ENCODE data around the gene MSRB3. TPM values are rescaled to one million over a fixed set of nuclear protein-coding genes. Genes with fewer than 3 reads are reported as not detected.
"Not testable (repeated sequence)": the region's sequence is repeated elsewhere in the genome, so short reads cannot be mapped to it uniquely, and the experiment has no call there.

MSRB3 gene
- total RNA-seq, 2 donors from 2014 or later, result 3.5 to 29.6 TPM

- no peak for DNase-seq
- intact Hi-C loops (cut with DNase I), result no loop called here
- H3K27ac ChIP-seq, result no peak overlapping the region
- TF ChIP-seq, protein P1, sequence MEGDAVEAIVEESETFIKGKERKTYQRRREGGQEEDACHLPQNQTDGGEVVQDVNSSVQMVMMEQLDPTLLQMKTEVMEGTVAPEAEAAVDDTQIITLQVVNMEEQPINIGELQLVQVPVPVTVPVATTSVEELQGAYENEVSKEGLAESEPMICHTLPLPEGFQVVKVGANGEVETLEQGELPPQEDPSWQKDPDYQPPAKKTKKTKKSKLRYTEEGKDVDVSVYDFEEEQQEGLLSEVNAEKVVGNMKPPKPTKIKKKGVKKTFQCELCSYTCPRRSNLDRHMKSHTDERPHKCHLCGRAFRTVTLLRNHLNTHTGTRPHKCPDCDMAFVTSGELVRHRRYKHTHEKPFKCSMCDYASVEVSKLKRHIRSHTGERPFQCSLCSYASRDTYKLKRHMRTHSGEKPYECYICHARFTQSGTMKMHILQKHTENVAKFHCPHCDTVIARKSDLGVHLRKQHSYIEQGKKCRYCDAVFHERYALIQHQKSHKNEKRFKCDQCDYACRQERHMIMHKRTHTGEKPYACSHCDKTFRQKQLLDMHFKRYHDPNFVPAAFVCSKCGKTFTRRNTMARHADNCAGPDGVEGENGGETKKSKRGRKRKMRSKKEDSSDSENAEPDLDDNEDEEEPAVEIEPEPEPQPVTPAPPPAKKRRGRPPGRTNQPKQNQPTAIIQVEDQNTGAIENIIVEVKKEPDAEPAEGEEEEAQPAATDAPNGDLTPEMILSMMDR (IDR thresholded peaks at IDR 0.05), result no peak
- H3K4me1 ChIP-seq, result no peaks in the 10 kb centered on the region
- no peaks in the 10 kb centered on the region for H3K27me3 ChIP-seq
- H3K9me3 ChIP-seq, result no peaks in the 10 kb centered on the region
- no peaks in the 10 kb centered on the region for H3K36me3 ChIP-seq
- H3K4me3 ChIP-seq, result no peak overlapping the region
- no peak overlapping the region for H3K9ac ChIP-seq (ENCODE audit: low read depth in 2 of 2, low read length in 2 of 2)
These were observed 175.8 kb downstream of the MSRB3 start for GRCh38 chr12:65454115-65454787.

- H3K4me1 ChIP-seq; H3K9me3 ChIP-seq; H3K4me3 ChIP-seq; DNase-seq; H3K27me3 ChIP-seq; H3K27ac ChIP-seq; H3K9ac ChIP-seq (ENCODE audit: low read depth in 2 of 2, low read length in 2 of 2); H3K36me3 ChIP-seq; intact Hi-C loops (cut with DNase I): not testable (repeated sequence)
These were observed 178.9 kb downstream of the MSRB3 start for GRCh38 chr12:65457341-65457740.

- TF ChIP-seq, protein P1 (IDR thresholded peaks at IDR 0.05), result no peak
- intact Hi-C loops (cut with DNase I), result no loop called here
- Histone ChIP-seq H3K36me3 (no peaks in the 10 kb centered on the region), H3K4me1 (no peaks in the 10 kb centered on the region), H3K27ac (no peak overlapping the region), H3K27me3 (no peaks in the 10 kb centered on the region), H3K9ac (ENCODE audit: low read depth in 2 of 2, low read length in 2 of 2) (no peak overlapping the region), H3K4me3 (no peak overlapping the region), H3K9me3 (no peaks in the 10 kb centered on the region)
- DNase-seq, result no peak
These were observed 180.2 kb downstream of the MSRB3 start for GRCh38 chr12:65458718-65459117.

DNA sequence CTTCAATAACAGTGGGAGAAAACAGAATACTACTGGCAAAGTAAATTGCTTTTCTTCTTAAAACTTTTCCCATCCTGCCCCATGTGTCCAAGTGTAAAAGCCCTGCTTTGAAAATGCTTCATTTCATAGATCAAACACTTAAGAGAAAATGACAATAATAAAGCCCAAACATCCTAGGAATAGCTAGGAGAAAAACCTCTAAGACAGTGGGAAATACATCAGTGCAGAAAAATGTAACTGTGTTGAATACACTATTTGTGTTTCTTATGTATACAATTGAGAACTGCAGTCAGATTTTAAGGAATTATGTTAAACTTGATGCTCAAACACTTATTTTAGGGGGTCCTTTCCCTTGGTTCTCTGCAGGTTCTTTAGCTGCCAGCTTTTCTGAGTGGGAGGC is 181.1 kb downstream of the MSRB3 start:
- no peaks in the 10 kb centered on the region for H3K36me3 ChIP-seq
- TF ChIP-seq, protein P1 (IDR thresholded peaks at IDR 0.05), result no peak

DNA sequence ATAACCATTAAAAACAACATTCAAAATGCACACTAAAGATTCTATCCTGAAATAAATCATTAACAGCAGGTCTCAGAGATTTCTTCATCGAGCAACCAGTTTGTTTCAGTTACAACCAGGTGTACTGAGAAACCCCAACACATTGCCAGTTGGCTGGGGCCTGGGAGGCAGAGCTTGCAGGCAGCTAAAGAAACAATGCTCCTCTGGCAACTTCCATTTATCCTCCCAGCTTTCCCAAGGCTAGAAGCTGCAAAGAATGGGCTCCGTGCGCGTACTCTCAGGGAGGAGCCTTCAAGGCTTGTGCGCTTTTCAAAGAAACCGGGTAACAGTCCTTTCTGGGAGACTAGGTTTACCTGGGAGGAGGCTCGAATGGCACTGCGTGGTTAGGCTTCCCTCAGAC is 181.6 kb downstream of the MSRB3 start:
- no peak overlapping the region for H3K9ac ChIP-seq (ENCODE audit: low read depth in 2 of 2, low read length in 2 of 2)
- H3K27me3 ChIP-seq, result no peaks in the 10 kb centered on the region
- H3K36me3 ChIP-seq, result no peaks in the 10 kb centered on the region
- no peak overlapping the region for H3K4me3 ChIP-seq
- H3K27ac ChIP-seq, result no peak overlapping the region
- intact Hi-C loops (cut with DNase I), result no loop called here
- TF ChIP-seq, protein P1 (IDR thresholded peaks at IDR 0.05), result no peak
- no peaks in the 10 kb centered on the region for H3K9me3 ChIP-seq
- H3K4me1 ChIP-seq, result no peaks in the 10 kb centered on the region
- DNase-seq, result no peak

More for the DNA sequence above, 181.1 kb downstream of the MSRB3 start:
- intact Hi-C loops (cut with DNase I), result no loop called here
- Histone ChIP-seq H3K27me3 (no peaks in the 10 kb centered on the region), H3K9me3 (no peaks in the 10 kb centered on the region), H3K27ac (no peak overlapping the region), H3K4me1 (no peaks in the 10 kb centered on the region), H3K9ac (ENCODE audit: low read depth in 2 of 2, low read length in 2 of 2) (no peak overlapping the region), H3K4me3 (no peak overlapping the region)
- DNase-seq, result no peak

DNA sequence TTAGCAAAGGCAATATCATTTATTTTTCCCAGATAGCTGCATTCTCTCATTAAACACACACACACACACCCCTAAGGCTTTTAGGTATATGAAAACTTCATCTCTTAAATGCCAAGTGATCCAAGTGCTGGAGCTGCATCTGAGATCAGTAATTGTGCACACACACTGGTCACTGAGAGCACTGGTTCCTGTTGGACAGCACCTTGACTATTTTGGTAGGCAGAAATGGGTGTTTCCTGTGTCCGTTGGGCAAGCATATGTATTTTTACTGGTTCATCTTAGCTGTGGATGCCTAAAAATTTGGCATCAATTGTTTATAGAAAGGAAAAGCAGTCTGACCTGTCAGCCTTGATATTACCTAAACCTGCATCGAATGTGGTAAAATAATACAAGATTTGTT is 182.5 kb downstream of the MSRB3 start:
- Histone ChIP-seq H3K9me3 (no peaks in the 10 kb centered on the region), H3K36me3 (no peaks in the 10 kb centered on the region), H3K27me3 (no peaks in the 10 kb centered on the region), H3K4me1 (no peaks in the 10 kb centered on the region), H3K9ac (ENCODE audit: low read depth in 2 of 2, low read length in 2 of 2) (no peak overlapping the region), H3K4me3 (no peak overlapping the region), H3K27ac (no peak overlapping the region)
- TF ChIP-seq, protein P1 (IDR thresholded peaks at IDR 0.05), result no peak
- intact Hi-C loops (cut with DNase I), result no loop called here
- DNase-seq, result no peak
